SK-N-SH treated with all-trans-retinoic acid at 6 μM for 48 hours (cell line): ENCODE measurements around the gene EXOC4.

Experiments
- GLIS3 ChIP-seq: fragments of 250-450 bp; sonication (Bioruptor Pico); IDR thresholded peaks from 2 replicates; pipeline ENCODE4 v1.5.0; 2020; ENCODE audit warnings: mild to moderate bottlenecking, moderate library complexity
- TCF4 ChIP-seq: fragments of 250-450 bp; sonication (Bioruptor Pico); IDR thresholded peaks from 2 replicates; pipeline ENCODE4 v1.8.0; 2021; ENCODE audit warnings: mild to moderate bottlenecking, moderate library complexity, borderline replicate concordance
- TSHZ2 ChIP-seq: fragments of 250-450 bp; sonication (Bioruptor Pico); IDR thresholded peaks from 2 replicates; pipeline ENCODE4 v1.5.0; 2020; ENCODE audit warnings: mild to moderate bottlenecking, moderate library complexity
- ZNF70 ChIP-seq: fragments of 450-650 bp; formaldehyde crosslinking; IDR thresholded peaks from 2 replicates; pipeline ENCODE4 v1.5.0; 2020; ENCODE audit warnings: mild to moderate bottlenecking, moderate library complexity

GRCh38 chr7:133428876-133429275 is 176.0 kb downstream of the EXOC4 start:
- TF ChIP-seq TSHZ2 (CRISPR knock-in tag) (no peak), GLIS3 (CRISPR knock-in tag) (no peak), TCF4 (CRISPR knock-in tag) (no peak), ZNF70 (CRISPR knock-in tag) (no peak)
